KMS-11 (cell line): Measurements from ENCODE around the gene TRMT61A.

Experiments used
- H2AFZ ChIP-seq: fragments of 200-600 bp; sonication (generic); 2 replicates; pipeline ENCODE4 v1.6.1; 2016; ENCODE audit warnings: antibody characterized with exemption, mixed run types, low read depth
- H3K27ac ChIP-seq: fragments of 200-600 bp; sonication (generic); 2 replicates; pipeline ENCODE4 v1.6.1; 2016; ENCODE audit warnings: mild to moderate bottlenecking, mixed run types
- H3K27me3 ChIP-seq: fragments of 200-600 bp; sonication (generic); 2 replicates; pipeline ENCODE4 v1.6.1; 2017; ENCODE audit warnings: mild to moderate bottlenecking, low read depth, mixed run types, moderate library complexity; ENCODE audit not compliant: insufficient read depth
- H3K36me3 ChIP-seq: fragments of 200-600 bp; sonication (generic); 2 replicates; pipeline ENCODE4 v1.6.1; 2017; ENCODE audit warnings: mild to moderate bottlenecking, mixed run types; ENCODE audit not compliant: insufficient read depth
- H3K4me1 ChIP-seq: fragments of 200-600 bp; sonication (generic); 2 replicates; pipeline ENCODE4 v1.6.1; 2016; ENCODE audit warnings: mild to moderate bottlenecking, low read depth, mixed run types; ENCODE audit not compliant: poor library complexity, severe bottlenecking
- H3K4me2 ChIP-seq: fragments of 200-600 bp; sonication (generic); 2 replicates; pipeline ENCODE4 v1.7.0; 2016; ENCODE audit warnings: mild to moderate bottlenecking, mixed run types
- H3K4me3 ChIP-seq: fragments of 200-600 bp; sonication (generic); IDR thresholded peaks from 2 replicates; pipeline ENCODE4 v1.6.1; 2017; ENCODE audit warnings: low read depth, low read length, mixed read lengths; ENCODE audit not compliant: insufficient read depth
- H3K79me2 ChIP-seq: fragments of 200-600 bp; sonication (generic); 2 replicates; pipeline ENCODE4 v1.6.1; 2016; ENCODE audit warnings: low read depth, mixed run types; ENCODE audit not compliant: insufficient read depth
- H3K9ac ChIP-seq: fragments of 200-600 bp; sonication (generic); 2 replicates; pipeline ENCODE4 v1.6.1; 2016; ENCODE audit warnings: mild to moderate bottlenecking, mixed run types
- H4K20me1 ChIP-seq: fragments of 200-600 bp; sonication (generic); 2 replicates; pipeline ENCODE4 v1.6.1; 2016; ENCODE audit warnings: mild to moderate bottlenecking, mixed run types; ENCODE audit not compliant: insufficient read depth
- TF ChIP-seq, protein P1 (sequence below): fragments of 200-600 bp; sonication (generic); conservative IDR thresholded peaks from 2 replicates; pipeline ENCODE4 v1.6.1; 2017; ENCODE audit warnings: low read depth, mild to moderate bottlenecking, antibody characterized with exemption, low read length, moderate library complexity, mixed read lengths

The TRMT61A gene

DNA sequence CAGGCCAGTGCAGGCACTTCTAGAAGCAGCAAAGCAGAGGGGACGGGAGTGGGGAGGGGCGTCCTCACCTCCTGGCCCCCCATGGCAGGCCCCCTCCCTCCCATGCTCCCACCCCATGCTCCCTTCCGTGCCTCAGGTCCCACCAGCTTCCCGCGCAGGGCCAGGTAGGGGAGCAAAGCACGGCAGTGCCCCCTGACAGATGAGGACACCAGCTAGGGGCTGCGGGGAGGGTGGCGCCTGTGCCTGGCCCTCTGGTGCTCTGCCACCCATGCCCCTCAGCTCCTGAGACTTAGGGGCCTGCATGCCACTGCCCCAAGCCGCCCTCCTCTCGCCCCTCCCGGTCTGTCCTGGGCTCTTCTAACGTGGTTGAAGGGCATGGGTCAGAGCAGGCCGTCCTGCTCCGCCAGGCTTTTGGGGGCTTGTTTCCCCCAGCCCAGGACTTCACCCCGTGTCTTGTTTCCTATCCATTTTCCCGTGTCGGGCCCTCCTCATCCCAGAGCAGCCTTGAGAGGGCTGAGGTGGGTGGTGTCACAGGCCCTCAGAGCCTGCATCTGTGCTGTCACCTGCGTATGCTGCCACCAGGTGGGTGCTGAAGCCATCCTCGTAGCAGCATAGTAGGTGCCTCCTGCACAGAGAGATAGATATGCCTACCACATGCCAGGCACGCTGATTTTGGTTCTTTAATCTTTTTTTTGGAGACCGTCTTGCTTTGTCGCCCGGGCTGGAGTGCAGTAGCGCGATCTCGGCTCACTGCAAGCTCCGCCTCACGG lies 10.2 kb downstream of the TRMT61A start:
- H3K4me1 ChIP-seq = no peaks in the 10 kb centered on the region
- no peaks in the 10 kb centered on the region for H3K79me2 ChIP-seq
- no peak overlapping the region for H3K4me3 ChIP-seq
- H4K20me1 ChIP-seq = no peaks in the 10 kb centered on the region
- peaks cover 6% of the 10 kb centered on the region; the same call in 1 of the 2 replicates for H3K27me3 ChIP-seq
- TF ChIP-seq, protein P1, sequence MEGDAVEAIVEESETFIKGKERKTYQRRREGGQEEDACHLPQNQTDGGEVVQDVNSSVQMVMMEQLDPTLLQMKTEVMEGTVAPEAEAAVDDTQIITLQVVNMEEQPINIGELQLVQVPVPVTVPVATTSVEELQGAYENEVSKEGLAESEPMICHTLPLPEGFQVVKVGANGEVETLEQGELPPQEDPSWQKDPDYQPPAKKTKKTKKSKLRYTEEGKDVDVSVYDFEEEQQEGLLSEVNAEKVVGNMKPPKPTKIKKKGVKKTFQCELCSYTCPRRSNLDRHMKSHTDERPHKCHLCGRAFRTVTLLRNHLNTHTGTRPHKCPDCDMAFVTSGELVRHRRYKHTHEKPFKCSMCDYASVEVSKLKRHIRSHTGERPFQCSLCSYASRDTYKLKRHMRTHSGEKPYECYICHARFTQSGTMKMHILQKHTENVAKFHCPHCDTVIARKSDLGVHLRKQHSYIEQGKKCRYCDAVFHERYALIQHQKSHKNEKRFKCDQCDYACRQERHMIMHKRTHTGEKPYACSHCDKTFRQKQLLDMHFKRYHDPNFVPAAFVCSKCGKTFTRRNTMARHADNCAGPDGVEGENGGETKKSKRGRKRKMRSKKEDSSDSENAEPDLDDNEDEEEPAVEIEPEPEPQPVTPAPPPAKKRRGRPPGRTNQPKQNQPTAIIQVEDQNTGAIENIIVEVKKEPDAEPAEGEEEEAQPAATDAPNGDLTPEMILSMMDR = no peak
- no peak overlapping the region for H3K27ac ChIP-seq
- no peak overlapping the region for H3K9ac ChIP-seq
- no peak overlapping the region for H2AFZ ChIP-seq
- H3K36me3 ChIP-seq = no peaks in the 10 kb centered on the region
- no peak overlapping the region for H3K4me2 ChIP-seq

DNA sequence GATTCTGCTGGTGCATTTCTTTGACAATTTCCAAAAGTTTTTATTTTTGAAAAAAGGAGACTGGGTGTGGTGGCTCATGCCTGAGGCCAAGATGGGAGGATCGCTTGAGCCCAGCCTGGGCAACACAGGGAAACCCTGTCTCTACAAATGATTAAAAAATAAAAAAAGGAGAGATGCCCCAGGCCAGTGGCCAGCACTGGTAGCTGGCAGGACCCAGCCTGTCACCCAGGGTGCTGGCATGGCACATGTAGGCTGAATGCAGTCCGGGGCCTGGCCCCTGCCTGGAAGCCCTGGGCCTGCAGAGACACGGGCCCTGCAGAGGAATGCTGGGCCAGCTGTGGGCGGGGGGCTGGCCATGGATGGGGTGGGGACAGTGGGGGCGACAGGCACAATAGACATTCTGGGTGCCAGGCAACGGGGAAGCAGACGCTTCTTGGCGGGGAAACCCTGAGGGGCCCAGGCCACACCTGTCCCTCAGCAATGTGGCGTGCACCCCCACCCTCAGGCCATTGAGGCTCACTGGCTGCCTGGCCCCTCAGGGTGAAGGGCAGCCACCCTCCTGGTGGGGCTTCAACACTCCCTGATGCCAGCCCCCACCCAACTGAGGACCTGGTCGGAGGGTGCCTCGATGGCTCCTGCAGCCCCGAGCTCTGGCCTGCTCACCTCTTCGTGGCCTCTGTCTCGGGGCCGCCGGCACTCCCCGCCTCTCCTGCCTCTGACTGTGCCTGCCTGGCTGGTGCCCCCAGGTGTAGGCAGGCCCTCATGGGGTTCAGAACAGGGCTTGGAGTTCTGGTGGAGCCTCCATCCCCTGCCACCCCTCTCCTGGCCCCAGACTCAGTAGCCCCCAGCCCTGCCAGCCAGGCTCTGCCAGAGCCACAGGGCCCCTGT lies 12.1 kb downstream of the TRMT61A start:
- Histone ChIP-seq H3K27ac (no peak overlapping the region), H2AFZ (no peak overlapping the region), H4K20me1 (no peaks in the 10 kb centered on the region), H3K27me3 (peaks cover 6% of the 10 kb centered on the region; the same call in 1 of the 2 replicates), H3K4me3 (no peak overlapping the region), H3K4me2 (no peak overlapping the region), H3K79me2 (no peaks in the 10 kb centered on the region), H3K36me3 (no peaks in the 10 kb centered on the region), H3K4me1 (no peaks in the 10 kb centered on the region), H3K9ac (no peak overlapping the region)
- TF ChIP-seq, protein P1 = no peak

DNA sequence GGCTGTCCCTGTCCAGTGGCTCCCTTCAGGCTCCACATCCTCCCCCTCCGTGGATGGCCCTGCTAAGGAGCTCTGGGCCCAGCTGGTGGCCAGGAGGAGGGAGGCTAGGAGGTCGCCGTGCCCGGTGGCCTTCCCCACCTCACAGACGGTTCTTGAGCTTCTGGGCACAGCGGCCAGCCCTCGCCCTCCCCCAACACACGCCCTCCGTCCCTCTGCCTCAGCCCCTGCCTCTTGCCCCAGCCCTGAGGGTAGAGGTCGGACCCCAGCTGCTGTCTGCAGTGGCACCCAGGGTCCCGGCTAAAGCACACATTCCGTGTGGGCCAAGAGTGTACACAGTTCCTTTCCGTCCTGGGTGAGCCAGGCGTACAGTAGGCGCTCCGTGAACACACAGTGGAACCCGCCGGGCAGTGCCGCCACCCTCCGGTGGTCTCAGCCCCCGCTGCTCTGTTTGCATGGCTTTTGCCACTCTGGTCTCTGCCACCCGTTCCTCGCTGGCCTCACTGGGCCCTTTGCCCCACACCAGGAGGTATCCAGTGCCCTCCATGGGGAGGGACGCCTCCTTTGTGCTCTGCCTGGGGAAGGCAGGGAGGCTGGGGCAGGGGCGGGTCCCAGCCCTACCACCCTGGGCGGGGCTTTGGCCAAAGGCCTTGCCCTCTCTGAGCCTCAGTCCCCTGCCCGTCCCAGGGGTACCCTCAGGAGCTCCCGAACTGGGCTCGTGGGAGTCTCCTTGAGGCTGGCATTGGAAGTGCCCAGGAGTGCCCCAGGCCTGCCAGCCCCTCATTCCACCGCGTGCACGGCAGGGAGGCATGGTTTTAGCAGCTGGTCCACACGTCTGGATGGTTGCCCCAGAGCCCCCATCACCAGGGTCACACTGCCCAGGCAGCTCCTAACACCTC lies 13.0 kb downstream of the TRMT61A start:
- Histone ChIP-seq H3K27me3 (peaks cover 6% of the 10 kb centered on the region; the same call in 1 of the 2 replicates), H3K79me2 (no peaks in the 10 kb centered on the region), H3K4me1 (no peaks in the 10 kb centered on the region), H3K27ac (no peak overlapping the region), H3K9ac (no peak overlapping the region), H2AFZ (no peak overlapping the region), H3K4me2 (no peak overlapping the region), H3K36me3 (no peaks in the 10 kb centered on the region), H3K4me3 (no peak overlapping the region), H4K20me1 (no peaks in the 10 kb centered on the region)
- TF ChIP-seq, protein P1 = no peak

DNA sequence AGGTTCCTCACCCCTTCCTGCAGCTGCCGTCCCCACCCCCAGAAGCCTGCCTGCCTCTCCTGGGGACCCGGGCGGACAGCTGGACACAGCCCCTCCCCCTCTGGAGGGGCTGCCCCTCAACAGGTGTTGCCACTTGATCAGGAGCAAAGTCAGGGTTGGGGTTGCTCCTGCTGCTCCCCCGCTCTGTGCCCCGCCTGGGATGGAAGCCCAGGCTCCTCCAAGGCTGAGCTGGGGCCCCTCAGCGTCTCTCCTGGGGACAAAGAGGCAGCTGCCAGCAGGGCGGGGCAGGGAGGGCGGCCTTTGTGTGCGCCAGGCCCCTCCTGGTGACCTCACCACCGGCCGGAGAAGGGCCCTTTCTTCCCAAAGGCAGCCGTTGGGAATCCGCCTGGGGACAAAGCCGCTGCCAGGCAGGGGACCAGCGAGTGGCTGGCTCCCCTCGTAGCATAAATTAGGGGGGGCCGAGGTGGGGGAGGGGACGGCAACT lies 13.7 kb downstream of the TRMT61A start:
- TF ChIP-seq, protein P1 = no peak
- Histone ChIP-seq H3K9ac (no peak overlapping the region), H3K27ac (no peak overlapping the region), H3K27me3 (peaks cover 6% of the 10 kb centered on the region; the same call in 1 of the 2 replicates), H2AFZ (no peak overlapping the region), H3K36me3 (no peaks in the 10 kb centered on the region), H3K4me3 (no peak overlapping the region), H3K4me2 (no peak overlapping the region), H4K20me1 (no peaks in the 10 kb centered on the region), H3K4me1 (no peaks in the 10 kb centered on the region), H3K79me2 (no peaks in the 10 kb centered on the region)
